ENCODE data around the gene EIF4A2. TPM values are rescaled to one million over a fixed set of nuclear protein-coding genes. Genes with fewer than 3 reads are reported as not detected.

The EIF4A2 gene
- polyA plus RNA-seq, 1 donor (not counting 4 experiments of a cell fraction or from before 2014, with no cell fraction given), result 568 TPM

- no peak for TF ChIP-seq EZH2 (IDR thresholded peaks at IDR 0.05; ENCODE audit: low read length)
- TF ChIP-seq CTCF (optimal IDR thresholded peaks at IDR 0.05 in 1 of 3, IDR thresholded peaks at IDR 0.05 in 1 of 3, conservative IDR thresholded peaks at IDR 0.05 in 1 of 3; ENCODE audit: extremely low read depth in 1 of 3, insufficient read depth in 2 of 3, low read length in 3 of 3), result no peak
- peak overlapping the region; percentile 93 to 99 (median 98) for H3K4me3 ChIP-seq (ENCODE audit: control insufficient read depth in 2 of 3, extremely low read depth in 1 of 3, insufficient read depth in 2 of 3, low read depth in 1 of 3, low read length in 3 of 3)
- no peaks in the 10 kb centered on the region for H3K27me3 ChIP-seq (ENCODE audit: control insufficient read depth, extremely low read depth, insufficient read depth, low read length)
- H3K4me2 ChIP-seq (ENCODE audit: control insufficient read depth, extremely low read depth, insufficient read depth, low read depth, low read length), result peak overlapping the region; percentile 88
- H3K9ac ChIP-seq (ENCODE audit: control insufficient read depth, extremely low read depth, insufficient read depth, low read length), result peak overlapping the region; percentile 100
- no peak overlapping the region for H2AFZ ChIP-seq (ENCODE audit: control insufficient read depth, low read length)
- FAIRE-seq (no peak), DNase-seq (ENCODE audit: low read depth, low spot score) (no peak)
- H3K27ac ChIP-seq (ENCODE audit: control insufficient read depth, insufficient read depth, low read length), result peak overlapping the region; percentile 100
- dilution Hi-C loops (cut with MboI; ENCODE audit: extremely low pct_ligation_motif_present, low sequenced_read_pairs), result no loop called here
- peaks cover 19% of the 10 kb centered on the region for H3K4me1 ChIP-seq (ENCODE audit: control insufficient read depth, extremely low read depth, insufficient read depth, low read length)
- peaks cover 37 to 49% of the 10 kb centered on the region in 2 experiments for H3K36me3 ChIP-seq (ENCODE audit: control insufficient read depth in 2 of 2, extremely low read depth in 1 of 2, insufficient read depth in 2 of 2, low read length in 2 of 2)
- no peaks in the 10 kb centered on the region for H3K9me1 ChIP-seq (ENCODE audit: control insufficient read depth, extremely low read depth, insufficient read depth, low read length)
- H4K20me1 ChIP-seq (ENCODE audit: control insufficient read depth, extremely low read depth, insufficient read depth, low read length), result peaks cover 46% of the 10 kb centered on the region
- no peaks in the 10 kb centered on the region for H3K9me3 ChIP-seq (ENCODE audit: control insufficient read depth, low read depth, low read length)
- H3K79me2 ChIP-seq (ENCODE audit: control insufficient read depth, insufficient read depth, low read length), result peaks cover 45% of the 10 kb centered on the region
Measured at GRCh38 chr3:186785495-186786018, 2.2 kb downstream of the EIF4A2 start.

GRCh38 chr3:186786922-186787321 is 3.5 kb downstream of the EIF4A2 start:
- Histone ChIP-seq H2AFZ (ENCODE audit: control insufficient read depth, low read length) (no peak overlapping the region), H3K9me3 (ENCODE audit: control insufficient read depth, low read depth, low read length) (no peaks in the 10 kb centered on the region), H3K27me3 (ENCODE audit: control insufficient read depth, extremely low read depth, insufficient read depth, low read length) (no peaks in the 10 kb centered on the region), H3K79me2 (ENCODE audit: control insufficient read depth, insufficient read depth, low read length) (peaks cover 45% of the 10 kb centered on the region), H3K4me3 (ENCODE audit: control insufficient read depth in 2 of 3, extremely low read depth in 1 of 3, insufficient read depth in 2 of 3, low read depth in 1 of 3, low read length in 3 of 3) (peak overlapping the region; percentile 93 to 99 (median 98)), H4K20me1 (ENCODE audit: control insufficient read depth, extremely low read depth, insufficient read depth, low read length) (peaks cover 50% of the 10 kb centered on the region), H3K27ac (ENCODE audit: control insufficient read depth, insufficient read depth, low read length) (no peak overlapping the region), H3K9me1 (ENCODE audit: control insufficient read depth, extremely low read depth, insufficient read depth, low read length) (no peaks in the 10 kb centered on the region), H3K36me3 (ENCODE audit: control insufficient read depth in 2 of 2, extremely low read depth in 1 of 2, insufficient read depth in 2 of 2, low read length in 2 of 2) (peaks cover 37 to 52% of the 10 kb centered on the region in 2 experiments), H3K4me1 (ENCODE audit: control insufficient read depth, extremely low read depth, insufficient read depth, low read length) (peaks cover 19% of the 10 kb centered on the region), H3K4me2 (ENCODE audit: control insufficient read depth, extremely low read depth, insufficient read depth, low read depth, low read length) (peak overlapping the region; percentile 88), H3K9ac (ENCODE audit: control insufficient read depth, extremely low read depth, insufficient read depth, low read length) (peak overlapping the region; percentile 100)
- DNase-seq (ENCODE audit: low read depth, low spot score) (no peak), FAIRE-seq (no peak)
- dilution Hi-C loops (cut with MboI; ENCODE audit: extremely low pct_ligation_motif_present, low sequenced_read_pairs), result no loop called here
- TF ChIP-seq EZH2 (IDR thresholded peaks at IDR 0.05; ENCODE audit: low read length) (no peak), CTCF (optimal IDR thresholded peaks at IDR 0.05 in 1 of 3, IDR thresholded peaks at IDR 0.05 in 1 of 3, conservative IDR thresholded peaks at IDR 0.05 in 1 of 3; ENCODE audit: extremely low read depth in 1 of 3, insufficient read depth in 2 of 3, low read length in 3 of 3) (no peak)
